GM18511 (cell line): ENCODE measurements around the gene TMCO6.
A peak's percentile ranks its signal among the peaks of the same experiment; 100 is the strongest.
"Not testable (repeated sequence)": the region's sequence is repeated elsewhere in the genome, so short reads cannot be mapped to it uniquely, and the experiment has no call there.

Experiments used
- ATAC-seq: cut with Tn5 transposase; IDR thresholded peaks from one replicate; pipeline ENCODE4 v1.9.1; 2021; ENCODE audit warnings: mild to moderate bottlenecking, moderate library complexity; ENCODE audit not compliant: unreplicated experiment

Gene TMCO6

GRCh38 chr5:140639148-140639981, at the start of gene TMCO6:
TSS of gene TMCO6 (plus strand) at chr5:140639451. CDS start at chr5:140639528, 77 bp downstream.
- ATAC-seq = peak; percentile 94

GRCh38 chr5:140590861-140591260, 48.4 kb upstream of the TMCO6 start:
- ATAC-seq = no peak

GRCh38 chr5:140591747-140592372, 47.4 kb upstream of the TMCO6 start:
- ATAC-seq = no peak

GRCh38 chr5:140593070-140593469, 46.2 kb upstream of the TMCO6 start:
- ATAC-seq = not testable (repeated sequence)

- no peak for ATAC-seq
Observed at GRCh38 chr5:140594169-140594568, 45.1 kb upstream of the TMCO6 start.

GRCh38 chr5:140595538-140596300, 43.5 kb upstream of the TMCO6 start:
- ATAC-seq = no peak

GRCh38 chr5:140596321-140596741, 42.9 kb upstream of the TMCO6 start:
- ATAC-seq = no peak

GRCh38 chr5:140598836-140599235, 40.4 kb upstream of the TMCO6 start:
- no peak for ATAC-seq

GRCh38 chr5:140600096-140600495, 39.2 kb upstream of the TMCO6 start:
- no peak for ATAC-seq

- ATAC-seq = no peak
Observed at GRCh38 chr5:140602147-140602546, 37.1 kb upstream of the TMCO6 start.

- not testable (repeated sequence) for ATAC-seq
Observed at GRCh38 chr5:140603446-140603698, 35.9 kb upstream of the TMCO6 start.

GRCh38 chr5:140603734-140604133, 35.5 kb upstream of the TMCO6 start:
- ATAC-seq = no peak

- no peak for ATAC-seq
Observed at GRCh38 chr5:140605879-140606278, 33.4 kb upstream of the TMCO6 start.

GRCh38 chr5:140607031-140607430, 32.2 kb upstream of the TMCO6 start:
- no peak for ATAC-seq

GRCh38 chr5:140608722-140609121, 30.5 kb upstream of the TMCO6 start:
- ATAC-seq = no peak

GRCh38 chr5:140609126-140609525, 30.1 kb upstream of the TMCO6 start:
- no peak for ATAC-seq

- no peak for ATAC-seq
Observed at GRCh38 chr5:140611020-140611521, 28.2 kb upstream of the TMCO6 start.

- ATAC-seq = no peak
Observed at GRCh38 chr5:140622301-140622700, 16.9 kb upstream of the TMCO6 start.

GRCh38 chr5:140623061-140623460, 16.2 kb upstream of the TMCO6 start:
- ATAC-seq = not testable (repeated sequence)

- ATAC-seq = not testable (repeated sequence)
Observed at GRCh38 chr5:140624886-140625285, 14.4 kb upstream of the TMCO6 start.

- ATAC-seq = no peak
Observed at GRCh38 chr5:140627972-140628371, 11.3 kb upstream of the TMCO6 start.

- no peak for ATAC-seq
Observed at GRCh38 chr5:140628711-140629110, 10.5 kb upstream of the TMCO6 start.
